CD4-positive, alpha-beta T cell treated with Interleukin-15 for 4 hours (primary cell): ENCODE results near the gene ANO9.
"Not testable (repeated sequence)": the region's sequence is repeated elsewhere in the genome, so short reads cannot be mapped to it uniquely, and the experiment has no call there.

Experiments used
- DNase-seq: peaks from one replicate; pipeline ENCODE4 v3.0.0-alpha.2; 2020; ENCODE audit warnings: low spot score

Gene ANO9

GRCh38 chr11:401196-401595, 40.6 kb downstream of the ANO9 start:
- DNase-seq: not testable (repeated sequence)

GRCh38 chr11:400241-400689, 41.5 kb downstream of the ANO9 start:
- no peak for DNase-seq

GRCh38 chr11:399731-400211, 42.0 kb downstream of the ANO9 start:
- no peak for DNase-seq

- DNase-seq: no peak
Measured at GRCh38 chr11:398826-399225, 43.0 kb downstream of the ANO9 start.

GRCh38 chr11:396948-397548, 44.8 kb downstream of the ANO9 start:
- peak; percentile 60 for DNase-seq

GRCh38 chr11:396511-396947, 45.3 kb downstream of the ANO9 start:
- no peak for DNase-seq

- DNase-seq: no peak
Measured at GRCh38 chr11:395866-396265, 45.9 kb downstream of the ANO9 start.

GRCh38 chr11:394858-395655, 46.8 kb downstream of the ANO9 start:
- DNase-seq: no peak

- no peak for DNase-seq
Measured at GRCh38 chr11:394034-394857, 47.6 kb downstream of the ANO9 start, which contains the start of gene PKP3. Gene PKP3, plus strand, starts transcription at chr11:394209. Its CDS starts 84 bp downstream, at chr11:394293.

- no peak for DNase-seq
Measured at GRCh38 chr11:393219-394033, 48.4 kb downstream of the ANO9 start.

- no peak for DNase-seq
Measured at GRCh38 chr11:392102-392777, 49.6 kb downstream of the ANO9 start.

GRCh38 chr11:391117-392017, 50.4 kb downstream of the ANO9 start:
- no peak for DNase-seq

GRCh38 chr11:390175-390574, 51.6 kb downstream of the ANO9 start:
- no peak for DNase-seq

GRCh38 chr11:389369-389768, 52.4 kb downstream of the ANO9 start:
- not testable (repeated sequence) for DNase-seq

GRCh38 chr11:387193-387793, 54.5 kb downstream of the ANO9 start:
- no peak for DNase-seq

GRCh38 chr11:386483-386882, 55.3 kb downstream of the ANO9 start:
- no peak for DNase-seq

GRCh38 chr11:385594-386351, 56.0 kb downstream of the ANO9 start:
- DNase-seq: no peak

GRCh38 chr11:384511-384910, 57.3 kb downstream of the ANO9 start:
- DNase-seq: no peak

GRCh38 chr11:383431-383830, 58.4 kb downstream of the ANO9 start:
- DNase-seq: no peak
